ENCODE data around the gene EIF4G2.

GRCh38 chr11:10763766-10764165, 45.0 kb downstream of the EIF4G2 start:
- no peak for TF ChIP-seq POLR2A (IDR thresholded peaks at IDR 0.05)
- no peak for TF ChIP-seq CTCF (IDR thresholded peaks at IDR 0.05)
